HTR-8/SVneo (cell line): ENCODE results near the gene RTN4RL1.

Source experiments
- DNase-seq: peaks from one replicate; pipeline ENCODE4 v3.0.0; 2011; ENCODE audit warnings: low spot score, mixed read lengths; ENCODE audit not compliant: insufficient read length
- FAIRE-seq: peaks from 2 replicates; lab custom pipeline; 2011; peaks lifted over from hg19 to GRCh38; lab: Jason Lieb, UNC

RTN4RL1 gene

GRCh38 chr17:2048805-2049204 is 23.7 kb upstream of the RTN4RL1 start:
- no peak for DNase-seq

GRCh38 chr17:2047590-2047989 is 22.5 kb upstream of the RTN4RL1 start:
- DNase-seq: no peak
- no peak for FAIRE-seq

More at GRCh38 chr17:2048805-2049204, 23.7 kb upstream of the RTN4RL1 start:
- FAIRE-seq: no peak

GRCh38 chr17:2044263-2044894 is 19.2 kb upstream of the RTN4RL1 start:
- FAIRE-seq: peak; percentile 63
- DNase-seq: no peak

GRCh38 chr17:2043785-2044184 is 18.7 kb upstream of the RTN4RL1 start:
- FAIRE-seq (peak; percentile 38), DNase-seq (no peak)

DNA sequence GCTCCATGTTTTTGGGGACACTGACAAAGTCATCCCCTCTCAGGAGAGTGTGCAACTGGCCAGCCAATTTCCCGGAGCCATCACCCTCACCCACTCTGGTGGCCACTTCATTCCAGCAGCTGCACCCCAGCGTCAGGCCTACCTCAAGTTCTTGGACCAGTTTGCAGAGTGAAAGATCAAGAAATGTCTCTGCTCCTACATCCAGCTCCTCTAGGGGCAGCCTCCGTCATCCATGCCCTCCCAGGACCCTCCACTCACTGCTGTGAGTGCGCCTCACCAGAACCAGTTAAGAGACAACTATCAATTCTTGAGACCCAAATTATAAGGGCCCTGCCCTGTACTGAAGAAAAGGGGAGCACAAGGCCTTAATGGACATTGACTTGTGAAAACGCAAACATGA is 17.8 kb upstream of the RTN4RL1 start:
- FAIRE-seq (no peak), DNase-seq (no peak)

GRCh38 chr17:2042390-2042847 is 17.3 kb upstream of the RTN4RL1 start:
- DNase-seq (no peak), FAIRE-seq (no peak)

- DNase-seq (peak; percentile 89), FAIRE-seq (peak; percentile 99)
Measured at GRCh38 chr17:2041561-2042389, 16.6 kb upstream of the RTN4RL1 start, which contains the start of gene OVCA2. TSS of gene OVCA2 (plus strand) at chr17:2042022. CDS start at chr17:2042048, 26 bp downstream.

- DNase-seq: no peak
- FAIRE-seq: peak; percentile 89
Measured at GRCh38 chr17:2040942-2041560, 15.9 kb upstream of the RTN4RL1 start.

- FAIRE-seq: no peak
- no peak for DNase-seq
Measured at GRCh38 chr17:2040219-2040827, 15.2 kb upstream of the RTN4RL1 start.

- no peak for DNase-seq
- no peak for FAIRE-seq
Measured at GRCh38 chr17:2037155-2037554, 12.0 kb upstream of the RTN4RL1 start.

DNA sequence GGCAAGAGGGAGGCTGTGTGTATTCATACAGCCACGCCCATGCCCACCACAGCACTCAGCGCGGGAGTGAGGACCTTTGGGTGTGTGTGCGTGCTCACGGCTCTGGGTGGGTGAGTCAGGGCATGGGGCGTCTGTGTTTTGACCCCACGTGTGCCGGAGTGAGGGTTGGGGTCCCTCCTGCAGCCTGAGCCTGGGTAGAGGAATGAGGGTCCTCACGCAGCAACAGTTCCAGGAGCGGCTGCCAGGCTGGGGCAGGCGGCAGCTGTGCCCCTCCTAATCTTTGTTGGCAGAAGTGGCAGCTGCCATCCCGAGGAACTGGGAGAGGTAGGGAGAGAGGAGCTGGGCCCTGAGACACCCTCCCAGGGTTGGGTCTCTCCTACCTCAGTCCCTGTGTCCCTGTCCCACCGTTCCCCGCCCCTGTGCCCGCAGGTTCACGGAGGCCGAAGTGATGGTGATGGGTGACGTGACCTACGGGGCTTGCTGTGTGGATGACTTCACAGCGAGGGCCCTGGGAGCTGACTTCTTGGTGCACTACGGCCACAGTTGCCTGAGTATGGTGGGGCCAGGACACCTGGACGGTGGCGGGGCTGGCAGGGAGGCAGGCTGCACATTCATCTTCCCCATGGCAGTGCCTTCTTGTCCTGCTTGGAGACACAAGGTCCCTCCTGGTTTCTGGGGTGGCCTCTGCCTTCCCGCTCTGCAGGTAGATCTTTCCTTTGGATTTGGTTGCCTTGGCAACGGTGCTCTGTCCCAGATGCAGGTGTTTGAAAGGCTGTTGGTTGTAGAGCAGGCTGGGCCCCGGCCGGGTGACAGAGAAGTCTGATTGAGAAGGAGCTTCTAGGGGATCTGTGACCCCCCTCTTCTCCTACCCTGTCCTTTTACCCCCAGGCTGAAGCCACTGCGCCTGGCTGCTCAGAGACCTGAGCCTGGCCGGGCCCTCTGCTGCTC is 10.7 kb upstream of the RTN4RL1 start:
- DNase-seq (no peak), FAIRE-seq (no peak)

DNA sequence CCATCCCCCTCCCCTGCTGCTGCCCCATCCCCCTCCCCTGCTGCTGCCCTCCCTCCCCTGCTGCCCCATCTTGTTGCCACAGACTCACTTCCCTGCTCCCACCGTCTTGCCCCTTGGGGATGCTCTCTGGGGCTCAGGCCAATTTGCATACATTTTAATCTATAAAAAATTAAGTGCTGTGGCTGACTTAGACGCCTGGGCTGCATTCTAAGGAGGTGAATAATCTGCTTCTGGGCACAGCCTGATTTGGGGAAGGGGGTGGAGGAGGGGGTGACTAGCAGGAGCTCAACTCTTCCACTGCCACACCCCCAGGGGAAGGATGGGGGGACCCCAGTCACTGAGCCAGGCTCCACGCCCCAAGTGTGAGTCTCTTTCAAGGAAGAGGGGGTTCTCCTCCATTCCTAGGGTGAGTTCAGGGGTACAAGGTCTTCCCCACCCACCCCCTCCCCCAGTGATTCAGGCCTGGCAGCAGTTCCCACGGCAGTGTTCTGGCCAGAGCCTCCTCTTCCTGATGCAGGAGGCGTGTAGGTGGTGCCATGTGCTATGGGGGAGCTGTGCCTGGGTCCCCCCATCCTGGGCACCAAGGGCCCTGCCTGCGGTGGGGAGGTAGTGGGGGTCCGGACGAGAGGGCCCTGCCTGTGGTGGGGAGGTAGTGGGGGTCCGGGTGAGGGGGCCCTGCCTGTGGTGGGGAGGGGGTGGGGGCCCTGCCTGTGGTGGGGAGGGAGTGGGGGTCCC is 9.8 kb upstream of the RTN4RL1 start:
- FAIRE-seq: peak; percentile 33
- no peak for DNase-seq

GRCh38 chr17:2034157-2034556 is 9.0 kb upstream of the RTN4RL1 start:
- peak; percentile 4 for FAIRE-seq

DNA sequence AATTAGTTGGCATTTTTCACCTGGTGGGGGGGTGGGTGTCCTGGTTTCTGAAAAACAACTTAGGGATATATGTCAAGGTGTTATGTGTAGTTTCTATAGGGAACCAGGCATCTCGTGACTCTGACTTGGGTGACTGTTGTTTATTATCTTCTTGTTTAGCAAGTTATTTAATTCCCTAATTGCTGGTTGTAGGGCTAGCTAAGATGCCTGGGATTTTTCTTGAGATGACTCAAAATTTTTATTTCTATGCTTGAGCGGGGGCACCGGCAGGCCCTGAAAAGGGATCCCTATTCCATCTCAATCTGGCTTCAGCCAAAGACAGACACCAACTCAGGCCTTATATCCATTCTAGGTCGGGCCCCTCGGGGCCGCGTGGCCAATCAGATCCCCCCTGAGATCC is 8.0 kb upstream of the RTN4RL1 start:
- DNase-seq: no peak

More at GRCh38 chr17:2034157-2034556, 9.0 kb upstream of the RTN4RL1 start:
- DNase-seq: no peak

DNA sequence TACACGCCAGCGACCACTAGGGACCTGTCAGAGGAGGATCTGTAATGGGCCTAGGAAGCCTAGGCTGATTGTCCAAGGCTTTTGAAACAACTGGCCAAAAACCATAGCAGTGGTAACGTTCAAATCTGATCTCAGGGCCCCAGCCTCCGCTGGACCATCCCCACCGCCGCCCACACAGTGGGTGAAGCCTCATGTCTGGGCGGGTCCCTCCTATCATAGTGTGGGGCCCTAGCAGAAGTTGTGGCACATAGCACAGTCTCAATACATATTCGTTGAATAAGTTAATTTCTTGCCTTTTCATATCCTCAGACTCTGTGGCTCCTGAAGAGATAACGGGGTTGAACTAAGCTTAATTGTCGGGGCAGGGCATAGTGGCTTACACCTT is 5.6 kb upstream of the RTN4RL1 start:
- FAIRE-seq (no peak), DNase-seq (no peak)

More for the DNA sequence above, 8.0 kb upstream of the RTN4RL1 start:
- no peak for FAIRE-seq

DNA sequence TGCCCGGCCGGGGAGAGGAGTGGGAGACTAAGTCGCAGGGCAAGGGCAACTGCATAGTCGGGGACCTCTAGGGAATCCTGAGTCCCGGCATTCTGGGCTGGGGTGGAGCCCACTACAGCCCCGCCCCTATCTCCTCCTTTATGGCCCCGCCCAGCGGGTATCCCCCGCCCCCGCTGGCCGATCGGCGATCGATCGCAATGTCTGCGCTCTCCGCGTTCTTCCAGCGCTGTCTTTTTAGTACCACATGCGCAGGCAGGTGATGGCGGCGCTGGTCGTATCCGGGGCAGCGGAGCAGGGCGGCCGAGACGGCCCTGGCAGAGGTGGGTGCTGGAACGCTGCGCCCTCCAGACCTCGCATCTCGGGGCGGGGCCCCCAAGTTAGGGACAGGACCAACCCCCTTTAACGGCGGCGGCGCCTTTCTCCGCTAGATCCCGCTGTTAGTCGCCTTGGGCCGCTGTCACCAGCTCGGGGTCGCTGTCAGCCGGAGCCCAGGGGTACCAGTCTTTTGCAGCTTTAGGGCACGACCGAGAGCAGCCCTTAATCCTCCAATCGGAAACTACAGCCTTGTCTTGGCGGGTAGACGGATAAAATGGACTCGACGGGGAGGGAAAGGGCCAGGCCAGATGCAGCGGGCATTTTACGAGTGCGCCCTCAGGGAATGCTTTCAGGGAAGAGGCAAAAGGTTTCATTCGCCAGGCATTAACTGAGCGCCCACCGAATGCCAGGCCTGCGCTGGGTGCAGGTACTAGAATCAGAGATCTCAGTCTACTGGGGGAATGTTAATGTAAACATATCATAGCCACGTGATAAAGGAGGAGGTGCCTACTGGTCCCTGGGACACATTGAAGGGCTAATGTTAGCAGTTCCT is 5.0 kb upstream of the RTN4RL1 start, which contains the start of gene DPH1:
Gene DPH1 (plus strand): TSS at position 243 of the 868 bp plus-strand sequence. CDS start 17 bp downstream, at position 260.
- FAIRE-seq (peak; percentile 96), DNase-seq (peak; percentile 93)

GRCh38 chr17:2028737-2029136 is 3.6 kb upstream of the RTN4RL1 start:
- DNase-seq (no peak), FAIRE-seq (no peak)

DNA sequence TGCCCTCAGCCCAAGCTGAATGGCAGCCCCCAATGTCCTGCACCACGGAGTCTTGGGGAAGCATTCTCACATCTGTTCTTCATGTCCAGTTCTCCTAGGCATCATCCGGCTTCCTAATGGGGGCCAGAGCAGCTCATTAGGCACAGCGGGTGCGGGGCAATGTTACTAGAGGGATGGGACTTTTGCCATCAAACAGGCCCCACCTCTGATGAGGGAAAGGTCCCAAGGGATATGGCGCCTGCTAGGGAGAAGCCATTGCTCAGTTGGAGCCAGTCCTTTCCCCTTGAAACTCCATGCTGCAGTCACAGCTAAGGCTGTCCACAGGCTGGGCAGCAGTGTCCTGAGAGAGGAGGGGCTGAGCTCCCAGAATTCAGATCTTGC is 3.1 kb upstream of the RTN4RL1 start:
- DNase-seq (no peak), FAIRE-seq (no peak)
